Calu3 (cell line): ENCODE data around the gene EGFR. TPM values are rescaled to one million over a fixed set of nuclear protein-coding genes. Genes with fewer than 3 reads are reported as not detected.
A peak's percentile ranks its signal among the peaks of the same experiment; 100 is the strongest.

ENCODE experiments used
- BruUV-seq: library from RNA; stranded (reverse); fragments of 400-500 nt; replicated peaks from 2 replicates; lab custom pipeline; 2021; lab: Mats Ljungman, UMichigan
- CTCF ChIA-PET: fragments of 300-600 bp; sonication (Branson Sonifier 250); formaldehyde crosslinking; loops from one replicate; lab custom pipeline; 2022; ENCODE audit warnings: antibody characterized with exemption; lab: Charles Lee
- DNase-seq: peaks from one replicate; pipeline ENCODE4 v3.0.0; 2022
- H3K27ac Mint-ChIP-seq: one replicate; pipeline ENCODE4 v1.8.0; 2022; ENCODE audit warnings: mixed read lengths; ENCODE audit not compliant: unreplicated experiment
- H3K27me3 Mint-ChIP-seq: one replicate; pipeline ENCODE4 v1.8.0; 2022; ENCODE audit warnings: mixed read lengths; ENCODE audit not compliant: unreplicated experiment
- H3K36me3 Mint-ChIP-seq: one replicate; pipeline ENCODE4 v1.8.0; 2022; ENCODE audit warnings: mild to moderate bottlenecking, moderate library complexity, mixed read lengths; ENCODE audit not compliant: insufficient read depth, unreplicated experiment
- H3K4me1 Mint-ChIP-seq: one replicate; pipeline ENCODE4 v1.8.0; 2022; ENCODE audit warnings: mild to moderate bottlenecking, low read depth, mixed read lengths; ENCODE audit not compliant: unreplicated experiment
- H3K4me3 Mint-ChIP-seq: one replicate; pipeline ENCODE4 v1.8.0; 2022; ENCODE audit warnings: mild to moderate bottlenecking, low read depth, moderate library complexity, mixed read lengths; ENCODE audit not compliant: unreplicated experiment
- H3K9me3 Mint-ChIP-seq: one replicate; pipeline ENCODE4 v1.8.0; 2022; ENCODE audit warnings: low read depth, mixed read lengths; ENCODE audit not compliant: unreplicated experiment
- intact Hi-C: fragments of 100-400 bp; cut with micrococcal nuclease; formaldehyde crosslinking; loops from one replicate; pipeline ENCODE4 v1.10.0; 2022; ENCODE audit not compliant: unreplicated experiment
- total RNA-seq: library from RNA; stranded (reverse); gene quantifications from 2 replicates; pipeline ENCODE4 v1.2.3, GENCODE V29; 2022
- TF ChIP-seq, protein P1 (sequence below): fragments of 200-600 bp; IDR thresholded peaks from one replicate; pipeline ENCODE4 v1.8.0; 2022; ENCODE audit warnings: antibody characterized with exemption; ENCODE audit not compliant: unreplicated experiment

EGFR gene
- total RNA-seq, 1 experiment from 2014 or later = 87.4 TPM

DNA sequence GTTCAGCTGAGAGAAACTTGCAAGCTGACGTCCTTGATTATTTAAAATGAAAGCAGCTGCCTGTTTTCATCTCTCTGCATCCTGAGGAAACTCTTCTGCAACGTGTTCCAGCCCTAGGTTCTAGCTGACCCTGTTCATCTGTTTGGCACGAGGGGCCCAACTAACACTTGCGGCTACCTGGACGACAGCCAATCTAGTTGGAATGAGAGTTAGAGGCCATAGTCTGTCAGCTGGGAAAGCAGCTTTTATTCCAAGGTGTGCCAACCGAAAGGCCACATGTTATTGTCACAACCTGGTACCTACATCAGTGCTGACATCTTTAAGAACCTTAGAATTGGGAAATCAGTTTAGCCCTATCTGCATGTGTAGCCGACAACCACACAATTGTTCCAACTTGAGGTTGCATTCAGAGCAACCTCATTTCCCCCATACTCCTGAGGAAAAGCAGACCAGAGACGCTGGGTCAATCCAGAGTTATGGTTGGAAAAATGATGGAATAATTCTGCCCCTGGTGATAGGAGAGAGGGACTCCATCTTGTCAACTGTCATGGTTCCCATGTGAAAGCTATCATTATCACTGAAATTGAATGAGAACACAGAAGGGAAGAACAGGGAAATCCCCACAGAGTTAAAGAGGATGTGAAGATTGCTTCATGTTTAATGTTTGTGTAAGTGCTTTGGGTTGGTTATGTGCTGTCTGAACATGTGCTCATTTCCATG, 121.6 kb downstream of the EGFR start:
- no peak overlapping the region for H3K27ac Mint-ChIP-seq
- H3K27me3 Mint-ChIP-seq = no peaks in the 10 kb centered on the region
- no peak for DNase-seq
- intact Hi-C loops = loop anchor here (5.0 to 10.0 kb wide), 2 partner anchors 64 to 117 kb away; no protein-coding TSS in a partner anchor
- peaks cover 61% of the 10 kb centered on the region for H3K4me1 Mint-ChIP-seq
- CTCF ChIA-PET = no interaction called here
- H3K9me3 Mint-ChIP-seq = no peaks in the 10 kb centered on the region
- TF ChIP-seq, protein P1, sequence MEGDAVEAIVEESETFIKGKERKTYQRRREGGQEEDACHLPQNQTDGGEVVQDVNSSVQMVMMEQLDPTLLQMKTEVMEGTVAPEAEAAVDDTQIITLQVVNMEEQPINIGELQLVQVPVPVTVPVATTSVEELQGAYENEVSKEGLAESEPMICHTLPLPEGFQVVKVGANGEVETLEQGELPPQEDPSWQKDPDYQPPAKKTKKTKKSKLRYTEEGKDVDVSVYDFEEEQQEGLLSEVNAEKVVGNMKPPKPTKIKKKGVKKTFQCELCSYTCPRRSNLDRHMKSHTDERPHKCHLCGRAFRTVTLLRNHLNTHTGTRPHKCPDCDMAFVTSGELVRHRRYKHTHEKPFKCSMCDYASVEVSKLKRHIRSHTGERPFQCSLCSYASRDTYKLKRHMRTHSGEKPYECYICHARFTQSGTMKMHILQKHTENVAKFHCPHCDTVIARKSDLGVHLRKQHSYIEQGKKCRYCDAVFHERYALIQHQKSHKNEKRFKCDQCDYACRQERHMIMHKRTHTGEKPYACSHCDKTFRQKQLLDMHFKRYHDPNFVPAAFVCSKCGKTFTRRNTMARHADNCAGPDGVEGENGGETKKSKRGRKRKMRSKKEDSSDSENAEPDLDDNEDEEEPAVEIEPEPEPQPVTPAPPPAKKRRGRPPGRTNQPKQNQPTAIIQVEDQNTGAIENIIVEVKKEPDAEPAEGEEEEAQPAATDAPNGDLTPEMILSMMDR = no peak
- BruUV-seq = no TSS peak
- peaks cover 33% of the 10 kb centered on the region for H3K36me3 Mint-ChIP-seq
- no peak overlapping the region for H3K4me3 Mint-ChIP-seq

DNA sequence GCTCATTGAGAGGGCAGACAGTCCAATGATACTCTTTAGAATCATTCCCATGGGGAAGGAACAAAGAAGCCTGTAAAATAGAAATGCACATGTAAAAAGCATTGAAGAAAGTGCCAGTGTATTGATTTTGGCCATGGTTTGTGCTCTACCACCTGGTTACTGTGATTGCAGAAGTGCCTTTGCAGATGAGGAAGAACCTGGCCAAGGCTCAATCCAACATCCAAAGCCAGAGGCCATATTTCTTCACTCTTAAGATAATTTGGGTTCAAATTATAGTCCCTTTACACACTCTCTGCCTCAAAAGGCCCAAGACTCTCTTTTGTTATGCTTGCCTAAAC, 122.1 kb downstream of the EGFR start:
- TF ChIP-seq, protein P1 = no peak
- Mint-ChIP-seq H3K36me3 (peaks cover 37% of the 10 kb centered on the region), H3K4me3 (no peak overlapping the region), H3K4me1 (peaks cover 66% of the 10 kb centered on the region), H3K9me3 (no peaks in the 10 kb centered on the region), H3K27ac (no peak overlapping the region), H3K27me3 (no peaks in the 10 kb centered on the region)
- no TSS peak for BruUV-seq
- intact Hi-C loops = loop anchor here (5.0 to 10.0 kb wide), 2 partner anchors 64 to 116 kb away; no protein-coding TSS in a partner anchor
- no peak for DNase-seq
- CTCF ChIA-PET = no interaction called here

DNA sequence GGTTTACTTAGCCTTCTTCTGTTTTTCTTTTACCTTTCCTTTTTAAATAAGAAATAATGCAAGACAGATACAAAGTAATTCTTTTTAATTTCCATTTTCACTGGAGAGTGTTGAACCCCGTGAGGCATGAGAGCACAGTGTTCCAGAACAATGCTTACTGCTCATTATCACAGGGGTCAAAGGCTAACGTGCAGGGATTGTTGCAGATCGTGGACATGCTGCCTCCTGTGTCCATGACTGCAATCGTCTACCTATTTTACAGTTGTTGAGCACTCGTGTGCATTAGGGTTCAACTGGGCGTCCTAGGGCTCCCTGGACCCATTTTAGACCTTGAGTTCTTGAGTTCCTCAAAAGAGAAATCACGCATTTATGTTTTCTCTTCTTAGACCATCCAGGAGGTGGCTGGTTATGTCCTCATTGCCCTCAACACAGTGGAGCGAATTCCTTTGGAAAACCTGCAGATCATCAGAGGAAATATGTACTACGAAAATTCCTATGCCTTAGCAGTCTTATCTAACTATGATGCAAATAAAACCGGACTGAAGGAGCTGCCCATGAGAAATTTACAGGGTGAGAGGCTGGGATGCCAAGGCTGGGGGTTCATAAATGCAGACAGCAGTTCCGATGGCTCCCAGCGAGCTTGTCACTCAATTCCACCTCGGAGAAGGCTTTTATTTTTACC, 124.2 kb downstream of the EGFR start:
- H3K27ac Mint-ChIP-seq = peak overlapping the region; percentile 54
- no TSS peak for BruUV-seq
- TF ChIP-seq, protein P1 = no peak
- no peak overlapping the region for H3K4me3 Mint-ChIP-seq
- peaks cover 53% of the 10 kb centered on the region for H3K4me1 Mint-ChIP-seq
- no peaks in the 10 kb centered on the region for H3K27me3 Mint-ChIP-seq
- intact Hi-C loops = loop anchor here (5.0 to 10.0 kb wide), 2 partner anchors 62 to 114 kb away; no protein-coding TSS in a partner anchor
- H3K9me3 Mint-ChIP-seq = no peaks in the 10 kb centered on the region
- DNase-seq = no peak
- CTCF ChIA-PET = no interaction called here
- H3K36me3 Mint-ChIP-seq = peaks cover 39% of the 10 kb centered on the region

DNA sequence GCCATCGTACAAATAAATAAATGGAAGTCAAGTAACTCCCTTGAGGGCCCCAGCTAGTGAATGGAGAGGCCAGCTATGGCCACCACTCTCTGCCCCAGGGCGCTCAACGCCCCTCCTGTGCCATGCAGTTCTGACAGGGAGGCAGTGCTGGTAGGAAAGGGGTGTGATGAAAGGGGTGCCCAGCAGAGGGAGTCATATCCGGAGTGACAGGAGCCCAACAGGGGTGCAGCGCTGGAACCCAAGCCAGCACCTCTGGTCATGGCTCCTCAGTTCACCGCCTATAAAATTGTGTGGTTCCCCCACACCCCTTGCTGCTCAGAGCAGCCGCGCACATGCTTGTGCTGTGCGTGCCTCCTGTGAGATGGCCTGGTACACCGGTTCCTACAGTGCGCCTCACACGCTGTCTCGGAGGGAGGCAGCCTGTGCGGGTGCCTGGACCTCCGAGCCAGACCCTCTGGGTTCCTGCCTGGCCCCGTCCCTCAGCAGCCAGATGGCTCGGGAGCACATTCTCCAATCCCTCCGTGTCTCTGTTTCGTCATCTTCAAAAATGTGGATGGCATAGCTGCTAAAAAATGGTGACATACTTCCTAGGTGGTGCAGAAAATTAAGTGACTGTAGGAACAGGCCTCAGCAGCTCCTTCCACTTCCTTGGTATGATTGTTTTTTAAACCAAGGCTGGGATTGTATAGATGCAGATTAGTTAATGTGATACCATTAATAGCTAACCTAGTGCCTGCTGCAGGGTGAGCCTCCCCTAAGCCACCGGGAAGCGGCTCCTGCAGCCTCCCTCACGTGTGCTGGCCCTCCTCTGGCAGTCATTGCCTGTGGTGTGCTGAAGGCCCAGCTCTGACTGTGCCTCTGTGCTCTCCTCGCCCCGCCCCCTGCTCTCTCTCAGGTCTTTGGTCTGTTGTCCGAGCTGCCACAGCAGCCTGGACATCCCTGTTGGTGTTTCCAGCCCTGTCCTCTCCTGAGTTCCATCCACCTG, 125.8 kb downstream of the EGFR start:
- CTCF ChIA-PET = interaction anchor here (0.7 to 1.9 kb wide), 8 partner anchors 12 to 356 kb away, joined by 3 to 17 read pairs (median 3); no protein-coding TSS in a partner anchor
- Mint-ChIP-seq H3K4me1 (peaks cover 45% of the 10 kb centered on the region), H3K27ac (peak overlapping the region; percentile 54), H3K36me3 (peaks cover 39% of the 10 kb centered on the region), H3K27me3 (no peaks in the 10 kb centered on the region), H3K4me3 (peak overlapping the region; percentile 12), H3K9me3 (no peaks in the 10 kb centered on the region)
- no TSS peak for BruUV-seq
- DNase-seq = peak; percentile 75
- intact Hi-C loops = loop anchor here (5.0 to 10.0 kb wide), 3 partner anchors 60 to 372 kb away; no protein-coding TSS in a partner anchor
- TF ChIP-seq, protein P1 = peak; percentile 55
